Skeletal muscle tissue (tissue), 4 donors: Measurements from ENCODE around the gene LCN6. TPM values are rescaled to one million over a fixed set of nuclear protein-coding genes. Genes with fewer than 3 reads are reported as not detected.

ENCODE experiments used
- H3K27ac ChIP-seq: one replicate; pipeline ENCODE4 v1.7.0; 2013; ENCODE audit warnings: mild to moderate bottlenecking, low read depth, low read length, inconsistent platforms
- H3K27me3 ChIP-seq, 3 donors: one replicate each; pipeline ENCODE4 v1.7.0; 2013; ENCODE audit warnings: low read length in 3 of 3; ENCODE audit not compliant: control insufficient read depth in 3 of 3, insufficient read depth in 3 of 3
- H3K36me3 ChIP-seq, 3 donors: one replicate each; pipeline ENCODE4 v1.7.0; 2013; ENCODE audit warnings: low read length in 3 of 3; ENCODE audit not compliant: control insufficient read depth in 3 of 3, insufficient read depth in 3 of 3
- H3K4me1 ChIP-seq, 3 donors: one replicate each; pipeline ENCODE4 v1.7.0; 2013; ENCODE audit warnings: low read length in 3 of 3, mild to moderate bottlenecking in 3 of 3; ENCODE audit not compliant: control insufficient read depth in 3 of 3, insufficient read depth in 3 of 3
- H3K4me3 ChIP-seq, 3 donors: one replicate each; pipeline ENCODE4 v1.7.0; 2013; ENCODE audit warnings: low read length in 3 of 3
- H3K9ac ChIP-seq, 3 donors: one replicate each; pipeline ENCODE4 v1.7.0; 2013; ENCODE audit warnings: low read length in 3 of 3, mild to moderate bottlenecking in 3 of 3, moderate library complexity in 2 of 3, low read depth in 1 of 3
- H3K9me3 ChIP-seq, 3 donors: one replicate each; pipeline ENCODE4 v1.7.0; 2013; ENCODE audit warnings: low read length in 3 of 3; ENCODE audit not compliant: control insufficient read depth in 3 of 3
- total RNA-seq: library from RNA; depleted of rRNA; stranded (reverse); fragments of >200 nt; gene quantifications from one replicate; pipeline ENCODE4 v1.2.3, GENCODE V29; 2014
- donor health status: Osteomylitis.

LCN6 gene
- total RNA-seq, 1 donor from 2014 or later = not detected

- no peaks in the 10 kb centered on the region for H3K9me3 ChIP-seq
- no peak overlapping the region for H3K4me3 ChIP-seq
- H3K9ac ChIP-seq = no peak overlapping the region
- peaks cover 39 to 51% (median 47%) of the 10 kb centered on the region in 3 donors for H3K27me3 ChIP-seq
- no peaks in the 10 kb centered on the region for H3K36me3 ChIP-seq
- H3K4me1 ChIP-seq = peaks cover 3 to 15% (median 11%) of the 10 kb centered on the region in 3 donors
- H3K27ac ChIP-seq = no peak overlapping the region
Observed at GRCh38 chr9:136739509-136739908, 8.8 kb downstream of the LCN6 start.

GRCh38 chr9:136738960-136739359, 9.4 kb downstream of the LCN6 start:
- H3K4me1 ChIP-seq = peaks cover 3 to 15% (median 11%) of the 10 kb centered on the region in 3 donors
- H3K4me3 ChIP-seq = no peak overlapping the region
- H3K9ac ChIP-seq = no peak overlapping the region
- no peaks in the 10 kb centered on the region for H3K9me3 ChIP-seq
- H3K36me3 ChIP-seq = no peaks in the 10 kb centered on the region
- no peak overlapping the region for H3K27ac ChIP-seq
- peaks cover 39 to 49% (median 41%) of the 10 kb centered on the region in 3 donors for H3K27me3 ChIP-seq

- H3K9me3 ChIP-seq = no peaks in the 10 kb centered on the region
- no peak overlapping the region for H3K27ac ChIP-seq
- peaks cover 11 to 21% (median 16%) of the 10 kb centered on the region in 3 donors for H3K27me3 ChIP-seq
- peaks cover under 1 to 2% (median 2%) of the 10 kb centered on the region in 3 donors for H3K4me1 ChIP-seq
- no peak overlapping the region for H3K9ac ChIP-seq
- H3K4me3 ChIP-seq = no peak overlapping the region
- no peaks in the 10 kb centered on the region for H3K36me3 ChIP-seq
Observed at GRCh38 chr9:136735812-136736480, 12.4 kb downstream of the LCN6 start.

GRCh38 chr9:136734837-136735496, 13.4 kb downstream of the LCN6 start:
- no peaks in the 10 kb centered on the region for H3K9me3 ChIP-seq
- no peaks in the 10 kb centered on the region for H3K4me1 ChIP-seq
- H3K36me3 ChIP-seq = no peaks in the 10 kb centered on the region
- no peak overlapping the region for H3K27ac ChIP-seq
- no peak overlapping the region for H3K9ac ChIP-seq
- peaks cover 1 to 12% (median 8%) of the 10 kb centered on the region in 3 donors for H3K27me3 ChIP-seq
- H3K4me3 ChIP-seq = no peak overlapping the region

GRCh38 chr9:136733611-136734010, 14.7 kb downstream of the LCN6 start:
- no peak overlapping the region for H3K27ac ChIP-seq
- H3K36me3 ChIP-seq = no peaks in the 10 kb centered on the region
- peaks cover 8 to 9% (median 9%) of the 10 kb centered on the region in 3 donors for H3K4me1 ChIP-seq
- H3K4me3 ChIP-seq = no peak overlapping the region
- no peaks in the 10 kb centered on the region for H3K9me3 ChIP-seq
- no peaks in the 10 kb centered on the region for H3K27me3 ChIP-seq
- H3K9ac ChIP-seq = no peak overlapping the region

- H3K4me1 ChIP-seq = peaks cover 11 to 16% (median 12%) of the 10 kb centered on the region in 3 donors
- no peak overlapping the region for H3K9ac ChIP-seq
- H3K9me3 ChIP-seq = no peaks in the 10 kb centered on the region
- H3K27me3 ChIP-seq = no peaks in the 10 kb centered on the region
- H3K36me3 ChIP-seq = no peaks in the 10 kb centered on the region
- no peak overlapping the region for H3K27ac ChIP-seq
- no peak overlapping the region for H3K4me3 ChIP-seq
Observed at GRCh38 chr9:136732444-136733178, 15.7 kb downstream of the LCN6 start.

GRCh38 chr9:136729926-136730325, 18.4 kb downstream of the LCN6 start:
- Histone ChIP-seq H3K27ac (no peak overlapping the region), H3K4me3 (no peak overlapping the region), H3K9ac (peak overlapping the region in 1 of 3 donors; percentile 16)

GRCh38 chr9:136729144-136729543, 19.2 kb downstream of the LCN6 start:
- Histone ChIP-seq H3K4me3 (peak overlapping the region; percentile 67 to 98 (median 98)), H3K9ac (peak overlapping the region; percentile 80 to 95 (median 81)), H3K27ac (no peak overlapping the region)

More at GRCh38 chr9:136729926-136730325, 18.4 kb downstream of the LCN6 start:
- H3K36me3 ChIP-seq = peaks cover 16 to 18% (median 18%) of the 10 kb centered on the region in 3 donors
- peaks cover 32 to 40% (median 34%) of the 10 kb centered on the region in 3 donors for H3K4me1 ChIP-seq
- H3K9me3 ChIP-seq = no peaks in the 10 kb centered on the region
- no peaks in the 10 kb centered on the region for H3K27me3 ChIP-seq

GRCh38 chr9:136728548-136729123, 19.7 kb downstream of the LCN6 start:
- no peak overlapping the region for H3K27ac ChIP-seq
- peak overlapping the region; percentile 80 to 95 (median 81) for H3K9ac ChIP-seq
- no peaks in the 10 kb centered on the region for H3K9me3 ChIP-seq
- peaks cover 29 to 30% (median 30%) of the 10 kb centered on the region in 3 donors for H3K36me3 ChIP-seq
- H3K4me3 ChIP-seq = peak overlapping the region; percentile 67 to 98 (median 98)
- peaks cover 34 to 40% (median 34%) of the 10 kb centered on the region in 3 donors for H3K4me1 ChIP-seq
- H3K27me3 ChIP-seq = no peaks in the 10 kb centered on the region

More at GRCh38 chr9:136729144-136729543, 19.2 kb downstream of the LCN6 start:
- H3K36me3 ChIP-seq = peaks cover 24 to 25% (median 25%) of the 10 kb centered on the region in 3 donors
- H3K4me1 ChIP-seq = peaks cover 34 to 40% (median 34%) of the 10 kb centered on the region in 3 donors
- no peaks in the 10 kb centered on the region for H3K27me3 ChIP-seq
- H3K9me3 ChIP-seq = no peaks in the 10 kb centered on the region
